NCI-H2196 treated with DMSO at 0.1 percent for 48 hours (cell line): Measurements from ENCODE around the gene SFT2D1.

Experiments
- DNase-seq: peaks from one replicate; lab custom pipeline; 2025; ENCODE audit not compliant: unreplicated experiment; lab: John Stamatoyannopoulos, UW

SFT2D1 gene

GRCh38 chr6:166282394-166283032, 59.8 kb downstream of the SFT2D1 start:
- no peak for DNase-seq

- no peak for DNase-seq
These were observed 61.2 kb downstream of the SFT2D1 start for GRCh38 chr6:166281104-166281503.

- DNase-seq, result no peak
These were observed 63.0 kb downstream of the SFT2D1 start for GRCh38 chr6:166279393-166279679.

GRCh38 chr6:166278579-166279392, 63.6 kb downstream of the SFT2D1 start:
- DNase-seq, result no peak

- no peak for DNase-seq
These were observed 64.3 kb downstream of the SFT2D1 start for GRCh38 chr6:166277892-166278578.

GRCh38 chr6:166277018-166277417, 65.3 kb downstream of the SFT2D1 start:
- DNase-seq, result no peak

- no peak for DNase-seq
These were observed 66.6 kb downstream of the SFT2D1 start for GRCh38 chr6:166275714-166276166.

- DNase-seq, result no peak
These were observed 67.5 kb downstream of the SFT2D1 start for GRCh38 chr6:166274739-166275370.

- no peak for DNase-seq
These were observed 68.2 kb downstream of the SFT2D1 start for GRCh38 chr6:166274163-166274562.

- DNase-seq, result no peak
These were observed 71.0 kb downstream of the SFT2D1 start for GRCh38 chr6:166271376-166271765.

GRCh38 chr6:166270706-166271375, 71.5 kb downstream of the SFT2D1 start:
- no peak for DNase-seq
